ENCODE data around the gene RPL7A. TPM values are rescaled to one million over a fixed set of nuclear protein-coding genes. Genes with fewer than 3 reads are reported as not detected.

Gene RPL7A
- total and polyA plus RNA-seq, 2 of the 13 experiments (the other 11 are each of a cell fraction or from before 2014, with no cell fraction given) = 2,401 to 2,938 TPM

DNA sequence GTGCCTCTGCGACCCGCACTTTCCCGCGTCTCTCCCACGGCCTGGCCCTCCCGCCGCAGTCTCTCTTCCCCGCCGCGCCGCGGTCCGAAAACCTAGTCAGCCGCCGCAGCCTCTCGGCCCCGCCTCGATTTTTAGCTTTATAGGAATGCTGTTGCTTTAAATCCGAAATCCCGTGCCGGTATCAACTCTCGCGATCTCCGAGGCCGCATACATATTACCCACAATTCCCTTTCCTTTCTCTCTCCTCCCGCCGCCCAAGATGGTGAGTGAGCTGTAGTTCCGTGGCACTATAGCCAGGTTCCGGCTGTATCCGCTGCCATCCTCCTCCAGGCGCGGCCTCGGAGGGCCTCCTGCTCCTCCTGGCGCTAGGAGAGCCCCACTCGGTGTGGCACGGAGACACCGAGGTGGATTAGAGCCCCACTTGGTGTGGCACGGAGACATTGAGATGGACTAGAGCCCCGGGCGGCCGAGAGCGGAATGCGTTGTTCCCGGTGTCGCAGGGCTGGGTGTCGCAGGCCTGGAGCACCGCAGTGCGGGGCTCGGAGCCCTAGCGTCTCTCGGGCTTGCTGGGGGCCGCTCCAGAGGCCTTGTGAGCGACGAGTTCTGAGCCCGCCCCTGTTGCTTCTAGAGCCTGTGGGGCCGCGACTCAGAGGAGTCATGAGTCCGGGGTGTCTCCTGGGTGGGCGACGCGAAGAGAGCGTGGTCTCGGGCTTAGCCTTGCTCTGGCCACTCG, at the start of gene RPL7A, which contains the start of gene MED22 (continued):
- TF ChIP-seq, protein P1, sequence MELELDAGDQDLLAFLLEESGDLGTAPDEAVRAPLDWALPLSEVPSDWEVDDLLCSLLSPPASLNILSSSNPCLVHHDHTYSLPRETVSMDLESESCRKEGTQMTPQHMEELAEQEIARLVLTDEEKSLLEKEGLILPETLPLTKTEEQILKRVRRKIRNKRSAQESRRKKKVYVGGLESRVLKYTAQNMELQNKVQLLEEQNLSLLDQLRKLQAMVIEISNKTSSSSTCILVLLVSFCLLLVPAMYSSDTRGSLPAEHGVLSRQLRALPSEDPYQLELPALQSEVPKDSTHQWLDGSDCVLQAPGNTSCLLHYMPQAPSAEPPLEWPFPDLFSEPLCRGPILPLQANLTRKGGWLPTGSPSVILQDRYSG (CRISPR knock-in tag; IDR thresholded peaks at IDR 0.05) = no peak
- TF ChIP-seq RERE (CRISPR knock-in tag; IDR thresholded peaks at IDR 0.05; ENCODE audit: low read depth) = 0 out of 2 replicates have a peak, but pooled peaks have one; percentile 31
- peak; percentile 26; the same call in 1 of the 2 replicates for TF ChIP-seq SOX13 (IDR thresholded peaks at IDR 0.05)
- TF ChIP-seq SOX13 (CRISPR knock-in tag; conservative IDR thresholded peaks at IDR 0.05 in 1 of 2, IDR thresholded peaks at IDR 0.05 in 1 of 2) = 0 out of 4 replicates have a peak, but pooled peaks of 1 of the 2 experiments have one; percentile 93
- no peak for TF ChIP-seq TAF15 (IDR thresholded peaks at IDR 0.05; ENCODE audit: low read depth, low read length, poor library complexity, severe bottlenecking)
- TF ChIP-seq ZNF691 (CRISPR knock-in tag; IDR thresholded peaks at IDR 0.05; ENCODE audit: borderline replicate concordance, low read depth) = peak; percentile 73; the same call in 1 of the 2 replicates
- TF ChIP-seq, protein P2, sequence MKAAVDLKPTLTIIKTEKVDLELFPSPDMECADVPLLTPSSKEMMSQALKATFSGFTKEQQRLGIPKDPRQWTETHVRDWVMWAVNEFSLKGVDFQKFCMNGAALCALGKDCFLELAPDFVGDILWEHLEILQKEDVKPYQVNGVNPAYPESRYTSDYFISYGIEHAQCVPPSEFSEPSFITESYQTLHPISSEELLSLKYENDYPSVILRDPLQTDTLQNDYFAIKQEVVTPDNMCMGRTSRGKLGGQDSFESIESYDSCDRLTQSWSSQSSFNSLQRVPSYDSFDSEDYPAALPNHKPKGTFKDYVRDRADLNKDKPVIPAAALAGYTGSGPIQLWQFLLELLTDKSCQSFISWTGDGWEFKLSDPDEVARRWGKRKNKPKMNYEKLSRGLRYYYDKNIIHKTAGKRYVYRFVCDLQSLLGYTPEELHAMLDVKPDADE (CRISPR knock-in tag; IDR thresholded peaks at IDR 0.05) = peak; percentile 33; the same call in 1 of the 2 replicates
- TF ChIP-seq, protein P3, sequence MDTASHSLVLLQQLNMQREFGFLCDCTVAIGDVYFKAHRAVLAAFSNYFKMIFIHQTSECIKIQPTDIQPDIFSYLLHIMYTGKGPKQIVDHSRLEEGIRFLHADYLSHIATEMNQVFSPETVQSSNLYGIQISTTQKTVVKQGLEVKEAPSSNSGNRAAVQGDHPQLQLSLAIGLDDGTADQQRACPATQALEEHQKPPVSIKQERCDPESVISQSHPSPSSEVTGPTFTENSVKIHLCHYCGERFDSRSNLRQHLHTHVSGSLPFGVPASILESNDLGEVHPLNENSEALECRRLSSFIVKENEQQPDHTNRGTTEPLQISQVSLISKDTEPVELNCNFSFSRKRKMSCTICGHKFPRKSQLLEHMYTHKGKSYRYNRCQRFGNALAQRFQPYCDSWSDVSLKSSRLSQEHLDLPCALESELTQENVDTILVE (CRISPR knock-in tag; IDR thresholded peaks at IDR 0.05) = peak; percentile 64; the same call in 1 of the 2 replicates
- TF ChIP-seq, protein P4, sequence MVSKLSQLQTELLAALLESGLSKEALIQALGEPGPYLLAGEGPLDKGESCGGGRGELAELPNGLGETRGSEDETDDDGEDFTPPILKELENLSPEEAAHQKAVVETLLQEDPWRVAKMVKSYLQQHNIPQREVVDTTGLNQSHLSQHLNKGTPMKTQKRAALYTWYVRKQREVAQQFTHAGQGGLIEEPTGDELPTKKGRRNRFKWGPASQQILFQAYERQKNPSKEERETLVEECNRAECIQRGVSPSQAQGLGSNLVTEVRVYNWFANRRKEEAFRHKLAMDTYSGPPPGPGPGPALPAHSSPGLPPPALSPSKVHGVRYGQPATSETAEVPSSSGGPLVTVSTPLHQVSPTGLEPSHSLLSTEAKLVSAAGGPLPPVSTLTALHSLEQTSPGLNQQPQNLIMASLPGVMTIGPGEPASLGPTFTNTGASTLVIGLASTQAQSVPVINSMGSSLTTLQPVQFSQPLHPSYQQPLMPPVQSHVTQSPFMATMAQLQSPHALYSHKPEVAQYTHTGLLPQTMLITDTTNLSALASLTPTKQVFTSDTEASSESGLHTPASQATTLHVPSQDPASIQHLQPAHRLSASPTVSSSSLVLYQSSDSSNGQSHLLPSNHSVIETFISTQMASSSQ (IDR thresholded peaks at IDR 0.05; ENCODE audit: low read depth) = no peak
- TF ChIP-seq, protein P4 (CRISPR knock-in tag; IDR thresholded peaks at IDR 0.05; ENCODE audit: borderline replicate concordance) = peak; percentile 73
- TF ChIP-seq RFX5 (IDR thresholded peaks at IDR 0.05; ENCODE audit: low read depth, low read length) = no peak
- no peak; the same call in 1 of the 2 replicates for TF ChIP-seq KMT2A (CRISPR knock-in tag; IDR thresholded peaks at IDR 0.05)
- TF ChIP-seq MIXL1 (CRISPR knock-in tag; IDR thresholded peaks at IDR 0.05) = peak; percentile 33; the same call in 1 of the 2 replicates
- peak; percentile 75; the same call in 1 of the 2 replicates for TF ChIP-seq GZF1 (CRISPR knock-in tag; IDR thresholded peaks at IDR 0.05)

All from HepG2 (cell line).